Islet precursor cell (in vitro differentiated cells): ENCODE measurements around the gene PERCC1.

Experiments used
- DNase-seq: peaks from one replicate; pipeline ENCODE4 v3.0.0-alpha.2; 2018

The PERCC1 gene

GRCh38 chr16:1430759-1431496, at the start of gene PERCC1:
PERCC1 (plus strand) TSS chr16:1431078; CDS start chr16:1432594, 1,516 bp downstream.
- no peak for DNase-seq

GRCh38 chr16:1381612-1382406, 49.1 kb upstream of the PERCC1 start:
- no peak for DNase-seq

GRCh38 chr16:1383556-1383955, 47.3 kb upstream of the PERCC1 start:
- DNase-seq: no peak

- no peak for DNase-seq
Observed at GRCh38 chr16:1385232-1385631, 45.6 kb upstream of the PERCC1 start.

- DNase-seq: no peak
Observed at GRCh38 chr16:1387331-1387730, 43.5 kb upstream of the PERCC1 start.

- no peak for DNase-seq
Observed at GRCh38 chr16:1389762-1390161, 41.1 kb upstream of the PERCC1 start.

- no peak for DNase-seq
Observed at GRCh38 chr16:1390239-1390779, 40.6 kb upstream of the PERCC1 start.

- no peak for DNase-seq
Observed at GRCh38 chr16:1392826-1393225, 38.1 kb upstream of the PERCC1 start.

- no peak for DNase-seq
Observed at GRCh38 chr16:1393613-1394176, 37.2 kb upstream of the PERCC1 start.

GRCh38 chr16:1394367-1394951, 36.4 kb upstream of the PERCC1 start:
- DNase-seq: no peak

- no peak for DNase-seq
Observed at GRCh38 chr16:1395444-1396031, 35.3 kb upstream of the PERCC1 start.

- DNase-seq: no peak
Observed at GRCh38 chr16:1397779-1398178, 33.1 kb upstream of the PERCC1 start.

GRCh38 chr16:1398351-1398750, 32.5 kb upstream of the PERCC1 start:
- no peak for DNase-seq

- DNase-seq: no peak
Observed at GRCh38 chr16:1398826-1399581, 31.9 kb upstream of the PERCC1 start.

- DNase-seq: peak; percentile 35
Observed at GRCh38 chr16:1401061-1401757, 29.7 kb upstream of the PERCC1 start.

GRCh38 chr16:1401758-1402154, 29.1 kb upstream of the PERCC1 start:
- no peak for DNase-seq

- peak; percentile 38 for DNase-seq
Observed at GRCh38 chr16:1403036-1403435, 27.8 kb upstream of the PERCC1 start.

GRCh38 chr16:1403733-1404132, 27.1 kb upstream of the PERCC1 start:
- DNase-seq: peak; percentile 40

GRCh38 chr16:1407753-1408152, 23.1 kb upstream of the PERCC1 start:
- DNase-seq: no peak

GRCh38 chr16:1408171-1408837, 22.6 kb upstream of the PERCC1 start:
- peak; percentile 94 for DNase-seq

GRCh38 chr16:1412847-1413246, 18.0 kb upstream of the PERCC1 start:
- DNase-seq: no peak
